Measurements from ENCODE around the gene MASP1. TPM values are rescaled to one million over a fixed set of nuclear protein-coding genes. Genes with fewer than 3 reads are reported as not detected.

MASP1 gene
- total and polyA plus RNA-seq, 2 experiments from 2014 or later: 1.6 to 3.0 TPM

- TF ChIP-seq, protein P1, sequence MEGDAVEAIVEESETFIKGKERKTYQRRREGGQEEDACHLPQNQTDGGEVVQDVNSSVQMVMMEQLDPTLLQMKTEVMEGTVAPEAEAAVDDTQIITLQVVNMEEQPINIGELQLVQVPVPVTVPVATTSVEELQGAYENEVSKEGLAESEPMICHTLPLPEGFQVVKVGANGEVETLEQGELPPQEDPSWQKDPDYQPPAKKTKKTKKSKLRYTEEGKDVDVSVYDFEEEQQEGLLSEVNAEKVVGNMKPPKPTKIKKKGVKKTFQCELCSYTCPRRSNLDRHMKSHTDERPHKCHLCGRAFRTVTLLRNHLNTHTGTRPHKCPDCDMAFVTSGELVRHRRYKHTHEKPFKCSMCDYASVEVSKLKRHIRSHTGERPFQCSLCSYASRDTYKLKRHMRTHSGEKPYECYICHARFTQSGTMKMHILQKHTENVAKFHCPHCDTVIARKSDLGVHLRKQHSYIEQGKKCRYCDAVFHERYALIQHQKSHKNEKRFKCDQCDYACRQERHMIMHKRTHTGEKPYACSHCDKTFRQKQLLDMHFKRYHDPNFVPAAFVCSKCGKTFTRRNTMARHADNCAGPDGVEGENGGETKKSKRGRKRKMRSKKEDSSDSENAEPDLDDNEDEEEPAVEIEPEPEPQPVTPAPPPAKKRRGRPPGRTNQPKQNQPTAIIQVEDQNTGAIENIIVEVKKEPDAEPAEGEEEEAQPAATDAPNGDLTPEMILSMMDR (conservative IDR thresholded peaks at IDR 0.05; ENCODE audit: low read depth in 2 of 2): no peak
- TF ChIP-seq REST (IDR thresholded peaks at IDR 0.05; ENCODE audit: unreplicated experiment) (no peak), ZNF331 (CRISPR knock-in tag; IDR thresholded peaks at IDR 0.05; ENCODE audit: low read depth) (no peak)
- TF ChIP-seq, protein P2, sequence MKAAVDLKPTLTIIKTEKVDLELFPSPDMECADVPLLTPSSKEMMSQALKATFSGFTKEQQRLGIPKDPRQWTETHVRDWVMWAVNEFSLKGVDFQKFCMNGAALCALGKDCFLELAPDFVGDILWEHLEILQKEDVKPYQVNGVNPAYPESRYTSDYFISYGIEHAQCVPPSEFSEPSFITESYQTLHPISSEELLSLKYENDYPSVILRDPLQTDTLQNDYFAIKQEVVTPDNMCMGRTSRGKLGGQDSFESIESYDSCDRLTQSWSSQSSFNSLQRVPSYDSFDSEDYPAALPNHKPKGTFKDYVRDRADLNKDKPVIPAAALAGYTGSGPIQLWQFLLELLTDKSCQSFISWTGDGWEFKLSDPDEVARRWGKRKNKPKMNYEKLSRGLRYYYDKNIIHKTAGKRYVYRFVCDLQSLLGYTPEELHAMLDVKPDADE (IDR thresholded peaks at IDR 0.05): no peak
Observed at GRCh38 chr3:187296911-187297310, 5.4 kb upstream of the MASP1 start (continued).

DNA sequence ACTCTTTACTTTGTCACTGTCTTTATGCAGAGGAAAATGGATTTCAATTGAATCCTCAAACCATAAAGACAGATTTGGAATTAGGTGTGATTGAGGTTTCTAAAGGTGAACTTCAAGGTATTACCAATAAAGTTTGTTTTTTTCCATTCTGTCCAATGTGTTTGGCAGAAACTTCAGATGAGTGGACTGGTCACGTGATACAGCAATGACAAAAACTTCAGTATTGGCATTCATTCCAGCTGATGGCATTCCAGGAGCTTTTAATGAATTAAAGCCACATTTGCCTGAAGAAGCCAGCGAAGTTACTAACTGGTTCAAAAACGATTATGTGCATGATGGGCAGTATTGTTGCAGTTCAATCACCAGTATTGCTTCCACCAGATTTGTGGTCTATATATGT, 4.5 kb upstream of the MASP1 start:
- peaks cover 22% of the 10 kb centered on the region for H3K4me1 ChIP-seq (ENCODE audit: insufficient read depth)
- H2AFZ ChIP-seq: no peak overlapping the region
- H3F3A ChIP-seq (replicated peaks; ENCODE audit: low read depth): no peaks in the 10 kb centered on the region
- DNase-seq (ENCODE audit: low spot score) (no peak), ATAC-seq (no peak)
- no peaks in the 10 kb centered on the region for H3K9me2 ChIP-seq (ENCODE audit: insufficient read depth)
- Mint-ChIP-seq H3K9me3 (no peaks in the 10 kb centered on the region), H3K4me1 (peaks cover 23% of the 10 kb centered on the region), H3K27me3 (ENCODE audit: insufficient read depth, low read depth, poor library complexity) (peaks cover 9% of the 10 kb centered on the region), H3K27ac (no peak overlapping the region), H3K4me3 (no peak overlapping the region), H3K36me3 (ENCODE audit: low read depth) (no peaks in the 10 kb centered on the region)
- H3K4me3 ChIP-seq: no peak overlapping the region
- H3K27ac ChIP-seq (ENCODE audit: low read depth): no peak overlapping the region
- no peak overlapping the region for H3K4me2 ChIP-seq
- H3K27me3 ChIP-seq (ENCODE audit: insufficient read depth): peaks cover under 1% of the 10 kb centered on the region; the same call in 1 of the 2 replicates
- H3K79me2 ChIP-seq (replicated peaks; ENCODE audit: insufficient read depth): no peaks in the 10 kb centered on the region
- H4K20me1 ChIP-seq (replicated peaks; ENCODE audit: insufficient read depth): no peaks in the 10 kb centered on the region
- no peaks in the 10 kb centered on the region for H3K36me3 ChIP-seq (ENCODE audit: insufficient read depth)
- TF ChIP-seq ZNF331 (CRISPR knock-in tag; IDR thresholded peaks at IDR 0.05; ENCODE audit: low read depth): no peak
- TF ChIP-seq JUNB (IDR thresholded peaks at IDR 0.05; ENCODE audit: unreplicated experiment): no peak
- TF ChIP-seq, protein P3, sequence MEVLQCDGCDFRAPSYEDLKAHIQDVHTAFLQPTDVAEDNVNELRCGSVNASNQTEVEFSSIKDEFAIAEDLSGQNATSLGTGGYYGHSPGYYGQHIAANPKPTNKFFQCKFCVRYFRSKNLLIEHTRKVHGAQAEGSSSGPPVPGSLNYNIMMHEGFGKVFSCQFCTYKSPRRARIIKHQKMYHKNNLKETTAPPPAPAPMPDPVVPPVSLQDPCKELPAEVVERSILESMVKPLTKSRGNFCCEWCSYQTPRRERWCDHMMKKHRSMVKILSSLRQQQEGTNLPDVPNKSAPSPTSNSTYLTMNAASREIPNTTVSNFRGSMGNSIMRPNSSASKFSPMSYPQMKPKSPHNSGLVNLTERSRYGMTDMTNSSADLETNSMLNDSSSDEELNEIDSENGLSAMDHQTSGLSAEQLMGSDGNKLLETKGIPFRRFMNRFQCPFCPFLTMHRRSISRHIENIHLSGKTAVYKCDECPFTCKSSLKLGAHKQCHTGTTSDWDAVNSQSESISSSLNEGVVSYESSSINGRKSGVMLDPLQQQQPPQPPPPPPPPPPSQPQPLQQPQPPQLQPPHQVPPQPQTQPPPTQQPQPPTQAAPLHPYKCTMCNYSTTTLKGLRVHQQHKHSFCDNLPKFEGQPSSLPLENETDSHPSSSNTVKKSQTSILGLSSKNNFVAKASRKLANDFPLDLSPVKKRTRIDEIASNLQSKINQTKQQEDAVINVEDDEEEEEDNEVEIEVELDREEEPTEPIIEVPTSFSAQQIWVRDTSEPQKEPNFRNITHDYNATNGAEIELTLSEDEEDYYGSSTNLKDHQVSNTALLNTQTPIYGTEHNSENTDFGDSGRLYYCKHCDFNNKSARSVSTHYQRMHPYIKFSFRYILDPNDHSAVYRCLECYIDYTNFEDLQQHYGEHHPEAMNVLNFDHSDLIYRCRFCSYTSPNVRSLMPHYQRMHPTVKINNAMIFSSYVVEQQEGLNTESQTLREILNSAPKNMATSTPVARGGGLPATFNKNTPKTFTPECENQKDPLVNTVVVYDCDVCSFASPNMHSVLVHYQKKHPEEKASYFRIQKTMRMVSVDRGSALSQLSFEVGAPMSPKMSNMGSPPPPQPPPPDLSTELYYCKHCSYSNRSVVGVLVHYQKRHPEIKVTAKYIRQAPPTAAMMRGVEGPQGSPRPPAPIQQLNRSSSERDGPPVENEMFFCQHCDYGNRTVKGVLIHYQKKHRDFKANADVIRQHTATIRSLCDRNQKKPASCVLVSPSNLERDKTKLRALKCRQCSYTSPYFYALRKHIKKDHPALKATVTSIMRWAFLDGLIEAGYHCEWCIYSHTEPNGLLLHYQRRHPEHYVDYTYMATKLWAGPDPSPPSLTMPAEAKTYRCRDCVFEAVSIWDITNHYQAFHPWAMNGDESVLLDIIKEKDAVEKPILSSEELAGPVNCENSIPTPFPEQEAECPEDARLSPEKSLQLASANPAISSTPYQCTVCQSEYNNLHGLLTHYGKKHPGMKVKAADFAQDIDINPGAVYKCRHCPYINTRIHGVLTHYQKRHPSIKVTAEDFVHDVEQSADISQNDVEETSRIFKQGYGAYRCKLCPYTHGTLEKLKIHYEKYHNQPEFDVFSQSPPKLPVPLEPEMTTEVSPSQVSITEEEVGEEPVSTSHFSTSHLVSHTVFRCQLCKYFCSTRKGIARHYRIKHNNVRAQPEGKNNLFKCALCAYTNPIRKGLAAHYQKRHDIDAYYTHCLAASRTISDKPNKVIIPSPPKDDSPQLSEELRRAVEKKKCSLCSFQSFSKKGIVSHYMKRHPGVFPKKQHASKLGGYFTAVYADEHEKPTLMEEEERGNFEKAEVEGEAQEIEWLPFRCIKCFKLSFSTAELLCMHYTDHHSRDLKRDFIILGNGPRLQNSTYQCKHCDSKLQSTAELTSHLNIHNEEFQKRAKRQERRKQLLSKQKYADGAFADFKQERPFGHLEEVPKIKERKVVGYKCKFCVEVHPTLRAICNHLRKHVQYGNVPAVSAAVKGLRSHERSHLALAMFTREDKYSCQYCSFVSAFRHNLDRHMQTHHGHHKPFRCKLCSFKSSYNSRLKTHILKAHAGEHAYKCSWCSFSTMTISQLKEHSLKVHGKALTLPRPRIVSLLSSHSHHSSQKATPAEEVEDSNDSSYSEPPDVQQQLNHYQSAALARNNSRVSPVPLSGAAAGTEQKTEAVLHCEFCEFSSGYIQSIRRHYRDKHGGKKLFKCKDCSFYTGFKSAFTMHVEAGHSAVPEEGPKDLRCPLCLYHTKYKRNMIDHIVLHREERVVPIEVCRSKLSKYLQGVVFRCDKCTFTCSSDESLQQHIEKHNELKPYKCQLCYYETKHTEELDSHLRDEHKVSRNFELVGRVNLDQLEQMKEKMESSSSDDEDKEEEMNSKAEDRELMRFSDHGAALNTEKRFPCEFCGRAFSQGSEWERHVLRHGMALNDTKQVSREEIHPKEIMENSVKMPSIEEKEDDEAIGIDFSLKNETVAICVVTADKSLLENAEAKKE (CRISPR knock-in tag; IDR thresholded peaks at IDR 0.05): no peak
- no peak for TF ChIP-seq NANOG (IDR thresholded peaks at IDR 0.05; ENCODE audit: borderline replicate concordance)
- TF ChIP-seq ZNF114 (CRISPR knock-in tag; IDR thresholded peaks at IDR 0.05): no peak
- no peak for TF ChIP-seq POLR2AphosphoS5 (IDR thresholded peaks at IDR 0.05; ENCODE audit: low read depth)
- TF ChIP-seq, protein P1 (conservative IDR thresholded peaks at IDR 0.05; ENCODE audit: low read depth in 2 of 2): no peak
- no peak for TF ChIP-seq STAT1 (IDR thresholded peaks at IDR 0.05; ENCODE audit: unreplicated experiment)
